Body of pancreas (tissue), 4 donors: ENCODE data around the gene PINLYP.

Experiments
- POLR2A ChIP-seq, 3 donors: fragments of 450-650 bp; IDR thresholded peaks; one replicate each; pipeline ENCODE4 v1.6.1; 2016; ENCODE audit warnings: antibody characterized with exemption in 3 of 3, mild to moderate bottlenecking in 2 of 3
- TF ChIP-seq, protein P1 (sequence below), 7 experiments: fragments of 450-650 bp in 4 of 7; fragments of 200-600 bp in 3 of 7; sonication (generic) in 3 of 7; IDR thresholded peaks; one replicate each; pipeline ENCODE4 v1.5.1; 2016 to 2019; ENCODE audit warnings: antibody characterized with exemption in 7 of 7

DNA sequence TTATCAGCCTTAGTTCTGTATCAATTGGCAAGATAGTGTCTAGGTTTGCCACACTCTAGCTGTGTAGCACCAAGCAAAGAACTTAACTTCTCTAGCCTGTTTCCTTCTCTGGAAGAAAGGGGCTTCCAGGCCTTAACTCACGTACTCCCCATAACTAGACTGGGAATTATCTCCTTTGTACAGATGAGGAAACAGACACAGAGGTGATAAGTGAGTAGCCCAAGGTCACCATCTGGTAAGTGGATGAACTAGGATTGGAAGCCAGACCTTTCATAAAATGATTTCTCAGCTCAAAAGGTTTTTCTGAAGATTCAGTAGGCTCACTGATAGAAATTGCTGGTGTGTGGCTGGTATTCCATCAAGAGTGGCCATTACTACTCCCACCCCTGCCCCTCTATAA is 40.7 kb downstream of the PINLYP start:
- TF ChIP-seq, protein P1, sequence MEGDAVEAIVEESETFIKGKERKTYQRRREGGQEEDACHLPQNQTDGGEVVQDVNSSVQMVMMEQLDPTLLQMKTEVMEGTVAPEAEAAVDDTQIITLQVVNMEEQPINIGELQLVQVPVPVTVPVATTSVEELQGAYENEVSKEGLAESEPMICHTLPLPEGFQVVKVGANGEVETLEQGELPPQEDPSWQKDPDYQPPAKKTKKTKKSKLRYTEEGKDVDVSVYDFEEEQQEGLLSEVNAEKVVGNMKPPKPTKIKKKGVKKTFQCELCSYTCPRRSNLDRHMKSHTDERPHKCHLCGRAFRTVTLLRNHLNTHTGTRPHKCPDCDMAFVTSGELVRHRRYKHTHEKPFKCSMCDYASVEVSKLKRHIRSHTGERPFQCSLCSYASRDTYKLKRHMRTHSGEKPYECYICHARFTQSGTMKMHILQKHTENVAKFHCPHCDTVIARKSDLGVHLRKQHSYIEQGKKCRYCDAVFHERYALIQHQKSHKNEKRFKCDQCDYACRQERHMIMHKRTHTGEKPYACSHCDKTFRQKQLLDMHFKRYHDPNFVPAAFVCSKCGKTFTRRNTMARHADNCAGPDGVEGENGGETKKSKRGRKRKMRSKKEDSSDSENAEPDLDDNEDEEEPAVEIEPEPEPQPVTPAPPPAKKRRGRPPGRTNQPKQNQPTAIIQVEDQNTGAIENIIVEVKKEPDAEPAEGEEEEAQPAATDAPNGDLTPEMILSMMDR (IDR thresholded peaks at IDR 0.05): no peak
- no peak for TF ChIP-seq POLR2A (IDR thresholded peaks at IDR 0.05)
